Posterior vena cava (tissue), 2 donors: ENCODE data around the gene GJC2. TPM values are rescaled to one million over a fixed set of nuclear protein-coding genes. Genes with fewer than 3 reads are reported as not detected.

Source experiments
- DNase-seq: peaks from one replicate; pipeline ENCODE4 v3.0.0-alpha.2; 2020; ENCODE audit warnings: low spot score
- intact Hi-C, 2 donors: fragments of 100-400 bp; cut with DNase I; formaldehyde crosslinking; loops; one replicate each; pipeline versions ENCODE4 v1.14.1 to v1.14.2; 2022 to 2023
- total RNA-seq, 2 donors: library from RNA; stranded (reverse); fragmentation: NEBNext Ultra II Directional; extraction: Animal tissue kit (Norgen Biotek cat#: 25700); gene quantifications; one replicate each; pipeline ENCODE4 v1.2.1, GENCODE V29; 2021
- donor health status: DM: yes; HTN: yes; CAD: no.
- donor health status: DM: yes; HTN: yes; CAD: no.

GJC2 gene
- total RNA-seq, 2 donors from 2014 or later = 6.9 to 8.2 TPM

- intact Hi-C loops = no loop called here
- peak; percentile 67 for DNase-seq
Measured at GRCh38 chr1:228142701-228143136, 7.0 kb upstream of the GJC2 start.

GRCh38 chr1:228143480-228144192 lies 6.1 kb upstream of the GJC2 start:
- intact Hi-C loops = no loop called here

GRCh38 chr1:228144193-228144992 lies 5.3 kb upstream of the GJC2 start:
- peak; percentile 68 for DNase-seq
- intact Hi-C loops = no loop called here

More at GRCh38 chr1:228143480-228144192, 6.1 kb upstream of the GJC2 start:
- DNase-seq = peak; percentile 61

- intact Hi-C loops = no loop called here
- no peak for DNase-seq
Measured at GRCh38 chr1:228144993-228145343, 4.8 kb upstream of the GJC2 start.

GRCh38 chr1:228145463-228146416 lies 4.0 kb upstream of the GJC2 start:
- intact Hi-C loops = no loop called here
- peak; percentile 67 for DNase-seq

GRCh38 chr1:228146417-228147150 lies 3.1 kb upstream of the GJC2 start:
- intact Hi-C loops = no loop called here
- peak; percentile 80 for DNase-seq

GRCh38 chr1:228147151-228147693 lies 2.5 kb upstream of the GJC2 start:
- DNase-seq = no peak
- intact Hi-C loops = no loop called here

GRCh38 chr1:228147768-228148167 lies 2.0 kb upstream of the GJC2 start:
- DNase-seq = no peak
- intact Hi-C loops = no loop called here

- DNase-seq = peak; percentile 73
- intact Hi-C loops = no loop called here
Measured at GRCh38 chr1:228148196-228148861, 1.4 kb upstream of the GJC2 start.

- intact Hi-C loops = no loop called here
- peak; percentile 71 for DNase-seq
Measured at GRCh38 chr1:228148935-228149405, 760 bp upstream of the GJC2 start.

GRCh38 chr1:228150120-228150460 lies 360 bp downstream of the GJC2 start:
- DNase-seq = peak; percentile 66
- intact Hi-C loops = no loop called here

- intact Hi-C loops = no loop called here
- DNase-seq = peak; percentile 90
Measured at GRCh38 chr1:228150461-228151179, 890 bp downstream of the GJC2 start.

- intact Hi-C loops = no loop called here
- DNase-seq = peak; percentile 78
Measured at GRCh38 chr1:228151180-228151925, 1.6 kb downstream of the GJC2 start.

GRCh38 chr1:228152097-228152917 lies 2.6 kb downstream of the GJC2 start:
- DNase-seq = peak; percentile 64
- intact Hi-C loops = no loop called here

- peak; percentile 42 for DNase-seq
- intact Hi-C loops = no loop called here
Measured at GRCh38 chr1:228152918-228153258, 3.2 kb downstream of the GJC2 start.

- intact Hi-C loops = no loop called here
- DNase-seq = peak; percentile 45
Measured at GRCh38 chr1:228154021-228154669, 4.4 kb downstream of the GJC2 start.
